HPDE6-E6E7 (cell line): Measurements from ENCODE around the gene CDK5RAP2.
"Not testable (repeated sequence)": the region's sequence is repeated elsewhere in the genome, so short reads cannot be mapped to it uniquely, and the experiment has no call there.

ENCODE experiments used
- DNase-seq: peaks from one replicate; pipeline ENCODE4 v3.0.0; 2011; ENCODE audit warnings: missing footprints; ENCODE audit errors: extremely low spot score

Gene CDK5RAP2

GRCh38 chr9:120515481-120515880 lies 64.5 kb downstream of the CDK5RAP2 start:
- not testable (repeated sequence) for DNase-seq

DNA sequence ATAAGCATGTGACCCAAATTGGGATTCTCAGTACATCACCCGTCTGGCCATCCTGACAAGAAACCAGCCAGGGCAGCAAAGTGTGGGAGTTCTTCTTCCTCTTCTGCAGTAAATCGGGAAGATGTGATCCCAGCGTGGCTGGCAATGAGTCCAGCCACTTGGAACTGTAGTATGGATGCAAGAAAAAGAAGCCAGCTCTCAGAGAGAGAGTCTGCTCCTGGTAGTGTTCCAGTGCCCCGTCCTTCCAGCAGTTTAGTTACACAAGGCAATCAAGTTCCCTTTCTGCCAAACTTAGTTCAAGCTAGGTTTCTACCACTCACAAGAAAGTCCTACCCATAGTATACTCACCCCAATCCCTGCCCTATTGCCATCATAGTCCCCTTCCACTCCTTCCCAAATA lies 65.6 kb downstream of the CDK5RAP2 start:
- DNase-seq, result no peak

DNA sequence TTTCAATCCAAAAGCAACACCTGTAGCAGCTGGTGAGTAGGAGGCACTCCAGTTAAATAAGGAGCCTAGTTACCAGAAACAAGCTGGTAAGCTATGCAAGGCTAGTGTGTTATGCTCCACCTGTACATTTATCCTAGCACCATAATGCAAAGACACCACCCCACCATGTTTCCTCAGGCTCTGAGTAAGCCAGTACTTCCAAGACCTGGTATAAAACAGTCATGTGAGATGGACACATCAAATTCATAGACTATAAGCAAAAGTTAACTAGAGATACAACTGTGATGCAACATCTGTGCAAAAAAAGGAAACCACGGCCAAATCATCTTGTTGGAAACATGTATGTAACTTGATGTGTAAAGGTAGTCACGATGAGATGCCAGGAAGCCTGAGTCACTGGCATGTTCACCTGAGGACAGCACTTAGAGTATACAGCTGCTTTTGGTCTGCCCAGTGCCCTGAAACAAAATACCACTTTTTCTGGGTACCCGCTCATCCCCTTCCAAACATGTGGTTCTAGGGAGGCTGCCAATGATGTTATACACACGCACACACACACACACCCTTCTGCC lies 66.1 kb downstream of the CDK5RAP2 start:
- DNase-seq, result no peak

DNA sequence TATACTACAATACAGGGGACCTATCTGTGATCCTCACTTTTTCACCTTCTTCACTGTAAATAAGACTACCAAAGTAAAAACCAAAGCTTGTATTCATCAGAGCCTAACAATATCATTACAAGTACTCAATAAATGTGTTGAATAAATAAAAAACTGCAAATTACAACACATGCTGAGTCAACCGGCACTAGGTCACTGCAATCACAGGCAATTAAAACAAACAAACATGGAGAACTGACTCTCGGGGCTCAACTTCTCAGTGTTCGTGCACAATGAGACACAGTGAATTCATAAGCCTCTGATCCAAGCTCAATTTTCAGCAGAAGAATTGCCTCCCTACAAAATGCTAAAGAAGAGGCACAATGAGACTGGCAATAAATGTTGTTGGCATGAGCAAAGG lies 69.2 kb downstream of the CDK5RAP2 start:
- DNase-seq, result no peak

GRCh38 chr9:120507936-120508510 lies 71.9 kb downstream of the CDK5RAP2 start:
- DNase-seq, result no peak

- no peak for DNase-seq
Observed at GRCh38 chr9:120505186-120505585, 74.8 kb downstream of the CDK5RAP2 start.

GRCh38 chr9:120500733-120501132 lies 79.2 kb downstream of the CDK5RAP2 start:
- no peak for DNase-seq

- DNase-seq, result not testable (repeated sequence)
Observed at GRCh38 chr9:120497865-120498264, 82.1 kb downstream of the CDK5RAP2 start.

- DNase-seq, result not testable (repeated sequence)
Observed at GRCh38 chr9:120496438-120496837, 83.5 kb downstream of the CDK5RAP2 start.

GRCh38 chr9:120490888-120491595 lies 88.9 kb downstream of the CDK5RAP2 start:
- DNase-seq, result no peak

- no peak for DNase-seq
Observed at GRCh38 chr9:120486835-120487234, 93.1 kb downstream of the CDK5RAP2 start.

DNA sequence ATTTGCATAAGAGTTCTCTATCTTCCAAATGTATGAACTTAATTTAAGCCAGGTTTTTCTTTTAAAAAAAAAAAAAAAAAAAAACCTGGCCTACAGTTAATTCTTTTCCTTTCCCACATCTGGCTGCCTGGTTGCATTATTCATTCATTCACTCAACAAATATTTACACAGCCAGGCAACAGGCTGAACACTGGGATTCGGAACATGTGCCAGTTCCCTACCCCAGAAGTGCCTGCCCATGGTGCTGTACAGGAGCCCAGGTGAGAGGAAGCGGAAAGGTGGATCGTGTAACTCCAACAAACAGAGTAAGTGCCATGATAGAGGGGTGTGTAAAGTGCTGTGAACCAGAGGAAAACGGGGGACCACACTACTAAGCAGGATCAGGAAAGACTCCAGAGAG lies 93.6 kb downstream of the CDK5RAP2 start:
- DNase-seq, result no peak

DNA sequence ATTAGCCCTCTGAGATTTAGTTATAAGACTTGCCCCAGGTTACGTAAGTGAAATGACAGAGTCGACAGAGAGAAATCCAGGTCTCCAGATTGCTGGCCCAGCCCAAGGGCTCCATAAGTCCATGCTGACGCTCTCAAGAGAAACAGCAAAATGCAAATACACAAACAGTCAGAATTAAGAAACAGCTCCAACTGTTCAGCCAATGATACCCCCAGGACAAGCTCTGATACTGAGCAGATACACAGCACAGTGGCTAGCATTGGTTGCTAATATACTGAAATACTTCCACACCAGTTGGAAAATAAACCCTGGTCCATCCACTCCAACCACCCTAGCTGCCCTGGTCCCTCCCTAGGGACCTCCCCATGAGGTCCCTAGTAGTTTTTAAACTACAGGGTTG lies 94.2 kb downstream of the CDK5RAP2 start:
- no peak for DNase-seq

DNA sequence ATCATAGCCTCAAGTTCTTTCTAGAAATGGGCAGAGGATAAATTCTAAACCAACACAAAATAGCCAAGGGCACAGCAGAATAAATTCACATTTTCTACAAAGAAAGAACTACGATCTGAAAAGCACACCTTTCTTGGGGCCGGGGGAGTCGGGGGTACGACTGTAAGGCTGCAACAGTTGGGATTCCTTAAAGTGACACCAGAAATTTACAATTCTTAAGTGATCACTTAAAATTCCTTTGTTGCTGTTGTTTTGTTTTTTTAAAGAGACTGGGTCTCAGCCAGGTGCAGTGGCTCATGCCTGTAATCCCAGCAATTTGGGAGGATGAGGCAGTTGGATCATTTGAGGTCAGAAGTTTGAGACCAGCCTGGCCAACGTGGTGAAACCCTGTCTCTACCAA lies 95.8 kb downstream of the CDK5RAP2 start:
- DNase-seq, result no peak

DNA sequence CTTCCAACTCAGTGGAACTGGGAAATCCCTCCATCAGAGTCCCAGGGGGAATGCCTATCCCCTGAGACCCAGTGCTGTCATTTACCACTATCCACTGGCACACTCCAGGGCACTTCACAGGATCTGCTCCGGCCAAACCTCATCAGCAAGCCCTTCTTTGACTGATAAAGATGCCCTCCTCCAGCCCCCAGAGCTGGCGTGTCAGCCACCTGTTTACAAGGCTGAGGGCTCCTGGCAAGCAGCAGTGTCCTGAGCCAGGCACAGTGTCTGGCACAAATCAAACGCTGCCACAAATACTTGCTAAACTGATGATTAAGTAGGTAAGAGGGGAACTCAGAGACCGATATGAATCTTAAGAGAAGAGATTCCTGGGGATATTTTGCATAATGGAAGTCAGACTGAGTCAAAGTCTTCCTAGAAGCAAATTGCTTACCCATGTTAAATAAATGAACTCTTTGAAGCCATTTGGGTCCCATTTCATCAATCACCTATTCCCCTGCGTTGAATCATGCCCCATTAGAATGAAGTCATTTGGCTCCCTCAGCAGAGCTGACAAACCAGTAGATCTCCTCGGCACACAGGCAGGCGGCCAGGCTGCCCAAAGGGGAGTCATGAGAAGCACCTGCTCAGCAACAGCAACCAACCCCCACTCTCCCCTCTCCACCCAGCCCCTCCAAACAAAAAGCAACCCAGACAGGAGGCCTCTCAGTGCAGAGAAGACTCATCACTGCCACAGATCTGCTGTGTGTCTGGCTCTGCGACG lies 97.4 kb downstream of the CDK5RAP2 start:
- DNase-seq, result no peak

GRCh38 chr9:120481846-120482245 lies 98.1 kb downstream of the CDK5RAP2 start:
- DNase-seq, result no peak

DNA sequence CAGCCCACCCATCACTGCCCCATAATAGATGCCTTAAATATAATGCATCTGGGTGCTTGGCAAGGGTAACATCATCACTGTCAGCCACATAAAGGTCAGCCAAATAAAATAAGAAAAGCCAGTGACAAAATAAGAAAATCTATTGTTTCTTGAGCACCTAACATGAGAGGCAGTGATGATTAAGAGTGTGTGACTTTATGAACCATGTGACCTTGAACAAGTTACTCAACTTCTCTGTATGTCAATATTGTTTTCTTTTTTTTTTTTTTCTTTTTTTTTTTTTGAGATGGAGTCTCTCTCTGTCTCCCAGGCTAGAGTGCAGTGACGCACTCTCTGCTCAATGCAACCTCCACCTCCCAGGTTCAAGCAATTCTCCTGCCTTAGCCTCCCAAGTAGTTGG lies 98.7 kb downstream of the CDK5RAP2 start:
- no peak for DNase-seq

DNA sequence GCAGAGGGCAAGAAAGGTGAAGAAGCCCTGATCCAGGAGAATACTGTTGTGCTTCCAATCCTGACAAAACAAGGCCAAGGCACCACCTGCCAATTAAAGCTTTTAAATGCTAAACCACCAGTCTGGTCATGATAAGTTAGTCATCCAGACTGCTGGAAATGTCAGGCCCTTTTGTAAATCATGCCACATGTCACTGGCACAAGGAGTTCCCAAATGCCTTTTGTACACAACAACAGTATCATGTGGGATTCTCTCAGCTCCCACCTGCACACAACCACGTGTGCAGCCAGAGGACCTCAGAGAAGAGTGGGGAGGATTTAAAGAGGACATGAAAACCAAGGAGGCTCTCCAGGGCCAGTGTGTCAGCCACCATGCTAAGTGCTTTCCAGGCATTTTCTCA lies 99.3 kb downstream of the CDK5RAP2 start:
- no peak for DNase-seq

GRCh38 chr9:120478208-120478607 lies 101.8 kb downstream of the CDK5RAP2 start:
- DNase-seq, result no peak

GRCh38 chr9:120477534-120478001 lies 102.4 kb downstream of the CDK5RAP2 start:
- peak; percentile 25 for DNase-seq

DNA sequence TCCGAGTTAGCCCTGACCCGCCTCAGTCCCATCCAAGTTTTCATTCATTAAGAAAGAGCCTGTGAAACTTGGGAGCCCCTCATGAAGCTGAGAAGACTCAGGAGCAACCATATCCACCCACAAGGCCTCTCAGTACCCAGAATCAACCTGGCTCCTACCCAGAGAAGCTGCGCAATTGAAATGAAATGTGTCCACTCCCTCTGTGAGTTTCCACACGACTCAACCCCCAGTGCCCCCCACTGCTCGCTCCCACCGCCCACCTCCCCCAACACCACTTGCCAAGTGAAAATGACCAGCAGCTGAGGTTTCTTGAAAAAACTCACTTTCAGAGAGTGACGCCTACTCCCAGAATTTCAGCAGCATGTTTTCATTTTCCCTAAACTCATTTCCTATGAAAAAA lies 104.6 kb downstream of the CDK5RAP2 start:
- DNase-seq, result no peak

- DNase-seq, result no peak
Observed at GRCh38 chr9:120474591-120475243, 105.2 kb downstream of the CDK5RAP2 start.
